ENCODE measurements around the gene LSM5.

LSM5 gene

DNA sequence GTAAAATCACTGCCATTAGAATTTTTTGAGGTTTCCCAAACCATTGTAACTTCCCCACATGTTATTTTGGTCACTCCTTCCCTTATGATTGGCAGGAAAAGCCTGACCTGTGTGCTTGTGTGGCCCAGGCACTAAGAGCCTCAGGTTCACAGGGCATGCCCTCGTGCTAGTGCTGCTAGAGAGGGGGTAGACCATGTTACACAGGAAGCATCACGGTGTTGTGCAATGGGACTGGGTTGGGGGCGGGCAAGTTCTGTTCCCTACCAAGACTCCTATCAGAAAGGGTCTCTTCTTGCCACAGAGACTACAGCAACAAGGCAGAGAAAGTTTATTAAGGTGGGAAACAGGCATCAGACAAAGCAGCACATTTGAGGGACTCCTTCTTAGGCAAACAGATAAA, 32.2 kb downstream of the LSM5 start:
- no peak for DNase-seq

DNA sequence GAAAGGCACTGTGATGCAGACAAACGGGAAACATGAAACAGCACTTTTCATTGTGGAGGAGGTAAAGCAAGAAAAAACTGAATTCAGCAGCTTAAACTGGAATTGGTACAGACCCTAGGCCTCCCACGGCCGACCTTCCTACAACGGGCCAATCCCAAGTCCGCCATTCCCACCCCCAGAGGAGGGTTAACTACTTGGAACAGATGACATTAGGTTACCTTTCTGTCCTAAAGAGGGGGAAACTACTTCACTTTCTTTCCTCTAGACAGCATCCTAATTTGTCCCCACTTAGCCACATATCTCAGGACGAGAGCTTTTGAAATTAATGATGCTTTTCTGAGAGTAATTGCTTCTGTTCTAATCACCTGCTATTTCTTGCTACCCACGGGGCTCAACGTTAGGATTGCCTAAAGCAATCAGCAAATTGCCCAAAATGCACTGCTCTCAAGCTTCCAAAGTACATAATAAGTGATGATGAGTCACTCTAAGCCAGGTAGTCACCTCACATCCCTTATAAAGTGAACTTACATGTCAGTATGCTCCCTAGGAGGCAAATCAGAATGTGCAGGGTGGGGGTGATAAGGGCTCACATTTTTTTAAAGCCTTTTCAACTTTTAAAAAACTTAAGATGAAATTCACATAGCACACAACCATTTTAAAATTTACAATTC, 36.7 kb downstream of the LSM5 start:
- no peak for DNase-seq

- no peak for DNase-seq
Measured at GRCh38 chr7:32447218-32447617, 43.0 kb downstream of the LSM5 start.

DNA sequence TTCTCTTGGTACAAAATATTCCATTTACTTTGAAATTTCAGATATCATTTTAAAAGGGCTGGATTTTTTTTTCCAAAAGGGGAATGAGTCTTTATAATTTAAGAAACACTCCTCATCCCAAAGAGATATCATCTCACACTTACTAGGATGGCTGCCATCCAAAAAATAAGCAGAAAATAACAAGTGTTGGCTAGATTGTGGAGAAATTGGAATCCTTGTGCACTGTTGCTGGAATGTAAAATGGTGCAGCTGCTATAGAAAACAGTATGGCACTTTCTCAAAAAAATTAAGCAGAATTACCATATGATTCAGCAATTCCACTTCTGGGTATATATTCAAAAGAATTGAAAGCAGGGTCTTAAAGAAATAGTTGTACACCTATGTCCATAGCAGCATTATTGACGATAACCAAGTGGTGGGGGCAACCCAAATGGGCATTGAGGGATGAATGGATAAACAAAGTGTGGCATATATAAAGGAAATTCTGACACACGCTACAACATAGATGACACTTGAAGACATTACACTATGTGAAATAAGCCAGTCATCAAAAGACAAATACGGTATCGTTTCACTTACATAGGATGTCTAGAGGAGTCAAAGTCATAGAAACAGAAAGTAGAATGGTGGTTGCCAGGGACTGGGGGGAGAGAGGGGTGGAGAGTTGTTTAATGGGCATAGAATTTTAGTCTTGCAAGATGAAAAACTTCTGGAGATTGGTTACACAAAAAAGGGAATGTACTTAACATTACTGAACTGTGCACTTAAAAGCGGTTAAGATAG, 53.8 kb downstream of the LSM5 start:
- no peak for DNase-seq
